Left ventricle myocardium inferior (tissue), 1 donor: ENCODE data around the gene OMA1. TPM values are rescaled to one million over a fixed set of nuclear protein-coding genes. Genes with fewer than 3 reads are reported as not detected.

Experiments
- DNase-seq: peaks from one replicate; pipeline ENCODE4 v3.0.0-alpha.2; 2020
- H3K27ac ChIP-seq: fragments of 200-600 bp; replicated peaks from 2 replicates; pipeline ENCODE4 v1.8.0; 2021
- H3K27me3 ChIP-seq: fragments of 200-600 bp; 2 replicates; pipeline ENCODE4 v1.8.0; 2021; ENCODE audit warnings: low read depth
- H3K36me3 ChIP-seq: fragments of 200-600 bp; 2 replicates; pipeline ENCODE4 v1.8.0; 2021
- H3K4me1 ChIP-seq: fragments of 200-600 bp; 2 replicates; pipeline ENCODE4 v1.8.0; 2021
- H3K4me3 ChIP-seq: fragments of 200-600 bp; 2 replicates; pipeline ENCODE4 v1.8.0; 2021; ENCODE audit warnings: mild to moderate bottlenecking, moderate library complexity
- H3K9me3 ChIP-seq: fragments of 200-600 bp; replicated peaks from 2 replicates; pipeline ENCODE4 v1.8.0; 2021
- intact Hi-C: fragments of 100-400 bp; cut with micrococcal nuclease; formaldehyde crosslinking; loops from one replicate; pipeline ENCODE4 v1.11.0; 2022
- total RNA-seq: library from RNA; stranded (reverse); fragmentation: NEBNext Ultra II Directional; extraction: Animal tissue kit (Norgen Biotek cat#: 25700); gene quantifications from one replicate; pipeline ENCODE4 v1.2.1, GENCODE V29; 2021
- TF ChIP-seq, protein P1 (sequence below): fragments of 200-600 bp; IDR thresholded peaks from 2 replicates; pipeline ENCODE4 v1.8.0; 2021; ENCODE audit warnings: antibody characterized with exemption, mild to moderate bottlenecking, borderline replicate concordance
- donor health status: DM: no; HTN: yes; CAD: no; lungs with severe emphysema.

Gene OMA1
- total RNA-seq, 1 donor from 2014 or later, result 36.6 TPM

DNA sequence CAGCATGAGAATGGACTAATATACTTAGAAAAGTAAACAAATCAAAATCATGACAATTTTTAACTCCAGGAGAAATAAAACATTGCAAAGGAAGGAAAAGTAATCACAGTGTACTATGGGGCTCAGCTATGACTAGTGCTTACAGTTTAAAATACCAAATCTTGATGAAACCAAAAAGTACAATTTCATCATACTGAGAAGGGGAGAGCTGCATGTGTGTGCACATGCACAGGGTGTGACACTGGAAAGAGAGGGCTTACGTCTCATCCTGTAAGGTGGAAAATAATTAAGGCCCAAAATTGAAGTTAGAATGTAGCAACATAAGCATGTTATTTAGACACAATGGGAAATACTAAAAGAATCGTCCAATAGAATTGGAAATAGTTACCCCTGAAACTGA lies 64.6 kb downstream of the OMA1 start:
- DNase-seq, result no peak
- TF ChIP-seq, protein P1, sequence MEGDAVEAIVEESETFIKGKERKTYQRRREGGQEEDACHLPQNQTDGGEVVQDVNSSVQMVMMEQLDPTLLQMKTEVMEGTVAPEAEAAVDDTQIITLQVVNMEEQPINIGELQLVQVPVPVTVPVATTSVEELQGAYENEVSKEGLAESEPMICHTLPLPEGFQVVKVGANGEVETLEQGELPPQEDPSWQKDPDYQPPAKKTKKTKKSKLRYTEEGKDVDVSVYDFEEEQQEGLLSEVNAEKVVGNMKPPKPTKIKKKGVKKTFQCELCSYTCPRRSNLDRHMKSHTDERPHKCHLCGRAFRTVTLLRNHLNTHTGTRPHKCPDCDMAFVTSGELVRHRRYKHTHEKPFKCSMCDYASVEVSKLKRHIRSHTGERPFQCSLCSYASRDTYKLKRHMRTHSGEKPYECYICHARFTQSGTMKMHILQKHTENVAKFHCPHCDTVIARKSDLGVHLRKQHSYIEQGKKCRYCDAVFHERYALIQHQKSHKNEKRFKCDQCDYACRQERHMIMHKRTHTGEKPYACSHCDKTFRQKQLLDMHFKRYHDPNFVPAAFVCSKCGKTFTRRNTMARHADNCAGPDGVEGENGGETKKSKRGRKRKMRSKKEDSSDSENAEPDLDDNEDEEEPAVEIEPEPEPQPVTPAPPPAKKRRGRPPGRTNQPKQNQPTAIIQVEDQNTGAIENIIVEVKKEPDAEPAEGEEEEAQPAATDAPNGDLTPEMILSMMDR, result no peak
- intact Hi-C loops, result no loop called here

DNA sequence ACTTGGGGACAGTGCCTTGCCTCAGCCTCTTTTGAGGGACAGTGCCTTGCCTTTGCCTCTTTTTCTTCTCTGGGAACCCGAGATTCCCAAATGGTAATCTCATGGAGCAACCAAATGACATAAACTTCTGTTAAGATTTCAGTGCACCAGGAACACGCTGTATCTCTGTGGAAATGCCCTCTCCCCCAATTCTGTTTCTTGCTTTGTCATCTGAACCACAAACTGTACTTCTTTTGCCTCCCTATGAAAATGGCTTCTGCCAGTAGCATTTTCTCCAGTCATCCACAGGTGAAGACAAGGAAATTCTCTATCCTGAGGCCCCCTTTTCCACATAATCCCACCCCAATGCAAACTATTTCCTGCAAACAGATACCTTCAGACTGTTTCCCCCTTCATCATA lies 66.3 kb downstream of the OMA1 start:
- Histone ChIP-seq H3K4me3 (no peak overlapping the region), H3K27ac (no peak overlapping the region), H3K27me3 (no peaks in the 10 kb centered on the region), H3K9me3 (no peaks in the 10 kb centered on the region), H3K36me3 (peaks cover 12% of the 10 kb centered on the region), H3K4me1 (no peaks in the 10 kb centered on the region)
- intact Hi-C loops, result no loop called here
- TF ChIP-seq, protein P1, result no peak
- no peak for DNase-seq

More for the DNA sequence above, 64.6 kb downstream of the OMA1 start:
- Histone ChIP-seq H3K4me1 (no peaks in the 10 kb centered on the region), H3K9me3 (no peaks in the 10 kb centered on the region), H3K27ac (no peak overlapping the region), H3K36me3 (peaks cover 17% of the 10 kb centered on the region), H3K27me3 (no peaks in the 10 kb centered on the region), H3K4me3 (no peak overlapping the region)

DNA sequence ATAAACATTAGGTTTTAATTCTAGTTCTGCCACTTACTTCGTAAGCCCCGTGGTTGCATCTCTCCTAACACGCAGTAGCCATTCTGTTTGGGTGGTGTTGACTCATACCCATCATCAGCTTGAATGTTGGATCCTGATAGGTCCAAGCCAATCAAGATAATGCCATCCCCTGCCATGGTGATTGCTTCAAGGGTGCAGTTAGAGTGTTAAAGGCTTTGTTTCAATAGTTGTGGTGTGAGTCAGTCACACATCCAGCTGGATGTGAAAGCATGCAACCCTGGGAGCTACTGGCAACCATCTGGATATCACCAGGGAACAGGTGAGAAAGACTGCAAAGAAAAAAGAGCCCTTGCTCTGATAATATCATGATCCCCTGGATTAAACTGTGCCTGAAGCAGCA lies 69.1 kb downstream of the OMA1 start:
- Histone ChIP-seq H3K27me3 (no peaks in the 10 kb centered on the region), H3K36me3 (peaks cover 12% of the 10 kb centered on the region), H3K4me1 (no peaks in the 10 kb centered on the region), H3K27ac (no peak overlapping the region), H3K4me3 (no peak overlapping the region), H3K9me3 (no peaks in the 10 kb centered on the region)
- DNase-seq, result no peak
- TF ChIP-seq, protein P1, result no peak
- intact Hi-C loops, result no loop called here

DNA sequence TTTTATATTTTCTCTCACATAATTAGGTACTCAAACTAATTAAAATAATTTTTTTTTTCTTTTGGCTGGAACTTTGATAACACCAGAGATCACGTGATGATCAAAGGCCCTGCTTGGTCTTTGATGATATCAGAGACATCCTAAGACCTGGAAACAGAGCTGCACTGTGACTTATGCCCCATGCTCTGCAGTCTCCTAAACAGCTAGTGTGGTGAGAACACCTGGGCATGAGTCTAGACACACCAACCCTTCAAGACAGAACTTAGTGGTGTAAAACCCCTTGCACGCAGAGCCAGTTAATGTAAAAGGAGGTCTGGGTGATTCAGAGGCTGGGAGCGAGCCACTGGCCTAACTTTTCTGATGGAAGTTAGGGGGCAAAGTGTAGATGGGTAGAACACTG lies 70.3 kb downstream of the OMA1 start:
- intact Hi-C loops, result no loop called here
- no peak overlapping the region for H3K4me3 ChIP-seq

DNA sequence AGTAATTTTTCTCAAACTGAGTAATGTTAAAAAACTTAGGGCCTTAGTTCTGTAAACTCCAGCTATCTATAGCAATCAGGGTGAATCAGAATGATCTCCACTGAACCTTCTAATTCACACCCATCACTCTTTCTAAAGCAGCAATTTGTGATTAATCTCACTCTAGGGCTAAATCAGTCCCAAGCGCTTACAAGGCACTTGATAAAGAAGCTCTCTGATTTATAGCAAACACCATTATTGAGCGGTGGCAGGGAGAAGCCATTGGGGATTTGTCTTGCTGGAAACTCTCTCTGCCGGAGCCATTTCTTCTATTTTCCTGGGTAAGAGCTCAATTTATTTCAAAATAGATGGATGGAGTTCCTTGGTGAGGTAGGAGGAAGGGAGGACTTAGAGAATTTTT lies 77.0 kb downstream of the OMA1 start:
- H3K4me1 ChIP-seq, result peaks cover 33% of the 10 kb centered on the region
- H3K27me3 ChIP-seq, result no peaks in the 10 kb centered on the region
- intact Hi-C loops, result no loop called here
- peak overlapping the region; percentile 48 for H3K27ac ChIP-seq
- no peak overlapping the region for H3K4me3 ChIP-seq
- no peak for DNase-seq
- TF ChIP-seq, protein P1, result no peak
- H3K9me3 ChIP-seq, result no peaks in the 10 kb centered on the region
- H3K36me3 ChIP-seq, result no peaks in the 10 kb centered on the region

More for the DNA sequence above, 70.3 kb downstream of the OMA1 start:
- DNase-seq, result no peak
- peaks cover under 1% of the 10 kb centered on the region for H3K4me1 ChIP-seq
- H3K27ac ChIP-seq, result no peak overlapping the region
- TF ChIP-seq, protein P1, result no peak
- no peaks in the 10 kb centered on the region for H3K27me3 ChIP-seq
- H3K36me3 ChIP-seq, result peaks cover 7% of the 10 kb centered on the region
- no peaks in the 10 kb centered on the region for H3K9me3 ChIP-seq

DNA sequence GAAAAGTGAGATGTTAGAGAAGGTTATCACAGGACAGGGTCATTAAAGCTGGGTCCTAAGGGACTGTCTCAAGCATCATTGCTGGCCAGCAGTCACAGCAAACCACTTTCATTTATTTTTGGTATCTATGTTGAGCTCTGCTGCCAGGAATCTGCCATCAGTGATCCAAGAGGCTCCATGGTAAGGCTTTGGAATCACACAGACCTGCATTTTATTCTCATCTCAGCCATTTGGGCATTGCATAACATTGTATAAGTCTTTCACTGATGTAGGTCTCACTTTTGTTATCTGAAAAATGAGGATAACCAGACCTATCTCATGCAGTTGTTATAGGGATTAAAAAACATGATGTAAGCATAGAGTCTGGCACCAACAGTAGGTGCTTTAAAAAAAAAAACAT lies 77.5 kb downstream of the OMA1 start:
- peak overlapping the region; percentile 48 for H3K27ac ChIP-seq
- H3K27me3 ChIP-seq, result no peaks in the 10 kb centered on the region
- peaks cover 33% of the 10 kb centered on the region for H3K4me1 ChIP-seq
- H3K9me3 ChIP-seq, result no peaks in the 10 kb centered on the region
- TF ChIP-seq, protein P1, result no peak
- intact Hi-C loops, result no loop called here
- DNase-seq, result no peak
- H3K4me3 ChIP-seq, result no peak overlapping the region
- H3K36me3 ChIP-seq, result no peaks in the 10 kb centered on the region
